ENCODE data around the gene ZCWPW1. TPM values are rescaled to one million over a fixed set of nuclear protein-coding genes. Genes with fewer than 3 reads are reported as not detected.

ZCWPW1 gene
- total RNA-seq, 1 experiment from 2014 or later: 7.4 TPM

DNA sequence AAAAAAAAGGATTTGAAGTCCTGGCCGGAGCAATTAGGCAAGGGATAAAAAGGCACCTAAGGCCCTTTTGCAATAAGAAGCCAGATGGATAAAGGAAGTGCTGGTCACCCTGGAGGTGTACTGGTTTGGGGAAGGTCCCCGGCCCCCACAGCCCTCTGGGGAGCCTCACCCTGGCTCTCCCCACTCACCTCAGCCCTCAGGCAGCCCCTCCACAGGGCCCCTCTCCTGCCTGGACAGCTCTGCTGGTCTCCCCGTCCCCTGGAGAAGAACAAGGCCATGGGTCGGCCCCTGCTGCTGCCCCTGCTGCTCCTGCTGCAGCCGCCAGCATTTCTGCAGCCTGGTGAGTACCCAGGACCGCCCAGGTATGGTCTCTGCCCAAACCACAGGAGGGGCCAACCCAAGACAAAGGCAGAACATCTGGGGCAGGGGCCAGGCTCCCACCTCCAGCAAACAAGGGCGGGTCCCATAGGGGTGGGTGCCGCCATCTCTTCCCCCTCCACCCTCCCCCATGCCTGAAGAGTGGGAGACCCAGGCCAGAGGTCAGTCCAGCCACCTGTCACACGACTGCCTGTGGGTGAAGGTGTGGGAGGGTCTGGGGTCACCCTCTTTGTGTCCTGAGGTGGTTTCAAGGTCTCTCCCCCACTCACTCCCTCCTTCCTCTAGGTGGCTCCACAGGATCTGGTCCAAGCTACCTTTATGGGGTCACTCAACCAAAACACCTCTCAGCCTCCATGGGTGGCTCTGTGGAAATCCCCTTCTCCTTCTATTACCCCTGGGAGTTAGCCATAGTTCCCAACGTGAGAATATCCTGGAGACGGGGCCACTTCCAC lies 70.3 kb downstream of the ZCWPW1 start, which contains the start of gene PILRB:
Gene PILRB (plus strand): TSS at position 91 of the 830 bp plus-strand sequence. CDS start 186 bp downstream, at position 277.
- TF ChIP-seq, protein P1, sequence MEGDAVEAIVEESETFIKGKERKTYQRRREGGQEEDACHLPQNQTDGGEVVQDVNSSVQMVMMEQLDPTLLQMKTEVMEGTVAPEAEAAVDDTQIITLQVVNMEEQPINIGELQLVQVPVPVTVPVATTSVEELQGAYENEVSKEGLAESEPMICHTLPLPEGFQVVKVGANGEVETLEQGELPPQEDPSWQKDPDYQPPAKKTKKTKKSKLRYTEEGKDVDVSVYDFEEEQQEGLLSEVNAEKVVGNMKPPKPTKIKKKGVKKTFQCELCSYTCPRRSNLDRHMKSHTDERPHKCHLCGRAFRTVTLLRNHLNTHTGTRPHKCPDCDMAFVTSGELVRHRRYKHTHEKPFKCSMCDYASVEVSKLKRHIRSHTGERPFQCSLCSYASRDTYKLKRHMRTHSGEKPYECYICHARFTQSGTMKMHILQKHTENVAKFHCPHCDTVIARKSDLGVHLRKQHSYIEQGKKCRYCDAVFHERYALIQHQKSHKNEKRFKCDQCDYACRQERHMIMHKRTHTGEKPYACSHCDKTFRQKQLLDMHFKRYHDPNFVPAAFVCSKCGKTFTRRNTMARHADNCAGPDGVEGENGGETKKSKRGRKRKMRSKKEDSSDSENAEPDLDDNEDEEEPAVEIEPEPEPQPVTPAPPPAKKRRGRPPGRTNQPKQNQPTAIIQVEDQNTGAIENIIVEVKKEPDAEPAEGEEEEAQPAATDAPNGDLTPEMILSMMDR (conservative IDR thresholded peaks at IDR 0.05): no peak
- TF ChIP-seq EZH2 (IDR thresholded peaks at IDR 0.05; ENCODE audit: low read depth): no peak
- Histone ChIP-seq H3K9me3 (ENCODE audit: insufficient read depth, low read depth) (no peaks in the 10 kb centered on the region), H3K9me2 (ENCODE audit: insufficient read depth) (no peaks in the 10 kb centered on the region), H3K27me3 (ENCODE audit: insufficient read depth, low read depth) (no peaks in the 10 kb centered on the region), H3K4me1 (replicated peaks; ENCODE audit: insufficient read depth) (no peaks in the 10 kb centered on the region), H3K79me2 (ENCODE audit: low read depth) (no peaks in the 10 kb centered on the region), H3F3A (ENCODE audit: insufficient read depth, low read depth) (peaks cover 15% of the 10 kb centered on the region), H2AFZ (no peak within 1 kb of the TSS), H3K36me3 (ENCODE audit: low read depth) (peaks cover 24% of the 10 kb centered on the region), H4K20me1 (ENCODE audit: insufficient read depth) (peaks cover 13% of the 10 kb centered on the region), H3K4me3 (no peak within 1 kb of the TSS), H3K27ac (no peak within 1 kb of the TSS), H3K4me2 (no peak within 1 kb of the TSS)
- ChIA-PET POLR2A (ENCODE audit: unreplicated experiment) (no interaction called here), CTCF (no interaction called here)
- intact Hi-C loops (cut with micrococcal nuclease; ENCODE audit: unreplicated experiment): no loop called here
- DNase-seq: no peak
- BruUV-seq (replicated peaks): no TSS peak

- peaks cover 20% of the 10 kb centered on the region; the same call in 1 of the 2 replicates for H3K36me3 ChIP-seq (ENCODE audit: low read depth)
Measured at GRCh38 chr7:100357131-100357561, 71.4 kb downstream of the ZCWPW1 start.

GRCh38 chr7:100356416-100357068 lies 72.0 kb downstream of the ZCWPW1 start:
- Histone ChIP-seq H4K20me1 (ENCODE audit: insufficient read depth) (peaks cover 13% of the 10 kb centered on the region), H3K9me2 (ENCODE audit: insufficient read depth) (no peaks in the 10 kb centered on the region), H3K9me3 (ENCODE audit: insufficient read depth, low read depth) (no peaks in the 10 kb centered on the region), H3F3A (ENCODE audit: insufficient read depth, low read depth) (peaks cover 9% of the 10 kb centered on the region), H2AFZ (no peak overlapping the region), H3K27ac (no peak overlapping the region), H3K4me1 (replicated peaks; ENCODE audit: insufficient read depth) (no peaks in the 10 kb centered on the region), H3K36me3 (ENCODE audit: low read depth) (peaks cover 15% of the 10 kb centered on the region; the same call in 1 of the 2 replicates), H3K4me2 (no peak overlapping the region), H3K27me3 (ENCODE audit: insufficient read depth, low read depth) (no peaks in the 10 kb centered on the region), H3K79me2 (ENCODE audit: low read depth) (no peaks in the 10 kb centered on the region), H3K4me3 (no peak overlapping the region)
- POLR2A ChIA-PET (ENCODE audit: unreplicated experiment): no interaction called here
- TF ChIP-seq EZH2 (IDR thresholded peaks at IDR 0.05; ENCODE audit: low read depth): no peak
- TF ChIP-seq, protein P1 (conservative IDR thresholded peaks at IDR 0.05): no peak
- no TSS peak for BruUV-seq (replicated peaks)
- intact Hi-C loops (cut with micrococcal nuclease; ENCODE audit: unreplicated experiment): no loop called here
- CTCF ChIA-PET: no interaction called here
- no peak for DNase-seq

More at GRCh38 chr7:100357131-100357561, 71.4 kb downstream of the ZCWPW1 start:
- Histone ChIP-seq H3K9me2 (ENCODE audit: insufficient read depth) (no peaks in the 10 kb centered on the region), H3K27ac (no peak overlapping the region), H3K79me2 (ENCODE audit: low read depth) (no peaks in the 10 kb centered on the region), H2AFZ (no peak overlapping the region), H3K4me1 (replicated peaks; ENCODE audit: insufficient read depth) (no peaks in the 10 kb centered on the region), H3K9me3 (ENCODE audit: insufficient read depth, low read depth) (no peaks in the 10 kb centered on the region), H3K27me3 (ENCODE audit: insufficient read depth, low read depth) (no peaks in the 10 kb centered on the region), H3F3A (ENCODE audit: insufficient read depth, low read depth) (peaks cover 9% of the 10 kb centered on the region), H3K4me3 (no peak overlapping the region), H3K4me2 (no peak overlapping the region), H4K20me1 (ENCODE audit: insufficient read depth) (peaks cover 13% of the 10 kb centered on the region)
- DNase-seq: no peak
- intact Hi-C loops (cut with micrococcal nuclease; ENCODE audit: unreplicated experiment): no loop called here
- BruUV-seq (replicated peaks): no TSS peak
- POLR2A ChIA-PET (ENCODE audit: unreplicated experiment): no interaction called here
- TF ChIP-seq EZH2 (IDR thresholded peaks at IDR 0.05; ENCODE audit: low read depth): no peak
- TF ChIP-seq, protein P1 (conservative IDR thresholded peaks at IDR 0.05): no peak
- CTCF ChIA-PET: no interaction called here
